HCT116 (cell line): ENCODE data around the gene ZBTB2. TPM values are rescaled to one million over a fixed set of nuclear protein-coding genes. Genes with fewer than 3 reads are reported as not detected.

ENCODE experiments used
- ATAC-seq: fragments of 200-7000 bp; cut with Tn5 transposase; 2 replicates; pipeline ENCODE4 v1.9.1; 2020; ENCODE audit warnings: mild to moderate bottlenecking, moderate library complexity
- BruUV-seq: library from RNA; stranded (reverse); fragments of 400-500 nt; replicated peaks from 2 replicates; lab custom pipeline; 2021; lab: Mats Ljungman, UMichigan
- CTCF ChIA-PET: fragments of 300-600 bp; sonication (Branson Sonifier 250); formaldehyde crosslinking; loops from one replicate; lab custom pipeline; 2021; ENCODE audit warnings: antibody characterized with exemption; lab: Charles Lee
- POLR2A ChIA-PET: fragments of 300-600, 350-600 bp; sonication (Branson Sonifier 250); formaldehyde crosslinking; loops from one replicate; lab custom pipeline; 2021; ENCODE audit warnings: antibody characterized with exemption; lab: Charles Lee
- RAD21 ChIA-PET, 2 experiments: fragments of 300-600 bp; sonication (Branson Sonifier 250); formaldehyde crosslinking; loops; one replicate each; lab custom pipeline; 2023; ENCODE audit warnings: low total read pairs in 2 of 2; ENCODE audit not compliant: uncharacterized antibody in 2 of 2, unreplicated experiment in 2 of 2, low non-redundant PET in 1 of 2; lab: Charles Lee
- DNase-seq: peaks from one replicate; pipeline ENCODE4 v3.0.0-alpha.2; 2010; ENCODE audit warnings: low read depth, low spot score
- H2AFZ ChIP-seq: fragments of 200-600 bp; shearing (Covaris generic), sonication (generic); 2 replicates; pipeline ENCODE4 v1.6.1; 2017; ENCODE audit warnings: low read depth, mixed run types, mixed read lengths, antibody characterized with exemption, low read length; ENCODE audit not compliant: poor library complexity, severe bottlenecking
- H3K27ac ChIP-seq: 2 replicates; pipeline ENCODE4 v1.5.1; 2012; ENCODE audit warnings: low read depth, low read length
- H3K27me3 ChIP-seq: fragments of 200-600 bp; sonication (generic); 2 replicates; pipeline ENCODE4 v1.6.1; 2016; ENCODE audit warnings: mixed run types, low read length, mixed read lengths; ENCODE audit not compliant: insufficient read depth
- H3K36me3 ChIP-seq, 2 experiments: fragments of 200-500 bp in 1 of 2; fragments of 200-600 bp in 1 of 2; sonication (Bioruptor generic) in 1 of 2; sonication (generic) in 1 of 2; 2 replicates each; pipeline versions ENCODE4 v1.5.1 to v1.6.1; 2014 to 2016; ENCODE audit warnings: low read length in 2 of 2, inconsistent platforms in 1 of 2, mixed read lengths in 1 of 2, mixed run types in 1 of 2; ENCODE audit not compliant: insufficient read depth in 2 of 2, control insufficient read depth in 1 of 2
- H3K4me1 ChIP-seq, 2 experiments: fragments of 200-600 bp in 1 of 2; sonication (generic) in 1 of 2; 2 replicates each; pipeline versions ENCODE4 v1.5.1 to v1.6.1; 2012 to 2017; ENCODE audit warnings: low read length in 2 of 2, inconsistent platforms in 1 of 2, mild to moderate bottlenecking in 1 of 2, mixed read lengths in 1 of 2, mixed run types in 1 of 2, moderate library complexity in 1 of 2; ENCODE audit not compliant: insufficient read depth in 2 of 2, control insufficient read depth in 1 of 2
- H3K4me2 ChIP-seq: fragments of 200-600 bp; sonication (generic); 2 replicates; pipeline ENCODE4 v1.6.1; 2017; ENCODE audit warnings: mixed run types, low read length, mixed read lengths
- H3K4me3 ChIP-seq, 2 experiments: fragments of 200-600 bp in 1 of 2; sonication (generic) in 1 of 2; replicated peaks in 1 of 2; 2 replicates each; pipeline ENCODE4 v1.5.1; 2011 to 2016; ENCODE audit warnings: low read length in 2 of 2, control low read depth in 1 of 2, low read depth in 1 of 2, mild to moderate bottlenecking in 1 of 2, mixed read lengths in 1 of 2, mixed run types in 1 of 2
- H3K79me2 ChIP-seq: fragments of 200-600 bp; sonication (generic); 2 replicates; pipeline ENCODE4 v1.6.1; 2017; ENCODE audit warnings: mild to moderate bottlenecking, mixed run types, low read length, moderate library complexity, mixed read lengths; ENCODE audit not compliant: insufficient read depth
- H3K9ac ChIP-seq: fragments of 200-600 bp; sonication (generic); 2 replicates; pipeline ENCODE4 v1.6.1; 2016; ENCODE audit warnings: low read length, mixed read lengths
- H3K9me2 ChIP-seq: fragments of 200-600 bp; sonication (generic), shearing (Covaris generic); 2 replicates; pipeline ENCODE4 v1.6.1; 2017; ENCODE audit warnings: mixed run types, mild to moderate bottlenecking, moderate library complexity; ENCODE audit not compliant: insufficient read depth
- H3K9me3 ChIP-seq, 2 experiments: fragments of 200-500 bp in 1 of 2; fragments of 200-600 bp in 1 of 2; sonication (Bioruptor generic) in 1 of 2; sonication (generic) in 1 of 2; 2 replicates each; pipeline ENCODE4 v1.6.1; 2014 to 2017; ENCODE audit warnings: low read length in 2 of 2, mixed read lengths in 2 of 2, inconsistent platforms in 1 of 2, low read depth in 1 of 2, mild to moderate bottlenecking in 1 of 2, mixed run types in 1 of 2, moderate library complexity in 1 of 2; ENCODE audit not compliant: control insufficient read depth in 1 of 2, insufficient read depth in 1 of 2
- H4K20me1 ChIP-seq: fragments of 200-600 bp; sonication (generic), shearing (Covaris generic); 2 replicates; pipeline ENCODE4 v1.6.1; 2017; ENCODE audit warnings: mixed run types, mild to moderate bottlenecking, moderate library complexity; ENCODE audit not compliant: insufficient read depth
- CBX3 ChIP-seq: IDR thresholded peaks from 2 replicates; pipeline ENCODE4 v1.6.1; 2012; ENCODE audit warnings: low read depth
- EZH2 ChIP-seq: fragments of 200-600 bp; sonication (generic); IDR thresholded peaks from 2 replicates; pipeline ENCODE4 v1.6.1; 2017; ENCODE audit warnings: antibody characterized with exemption, mixed run types
- EZH2phosphoT487 ChIP-seq: fragments of 200-600 bp; IDR thresholded peaks from 2 replicates; pipeline ENCODE4 v1.6.1; 2018; ENCODE audit warnings: antibody characterized with exemption, borderline replicate concordance
- FOSL1 ChIP-seq: IDR thresholded peaks from 2 replicates; pipeline ENCODE4 v1.6.1; 2012; ENCODE audit warnings: low read depth
- JUND ChIP-seq: IDR thresholded peaks from 2 replicates; pipeline ENCODE4 v1.6.1; 2012
- RAD21 ChIP-seq: IDR thresholded peaks from 2 replicates; pipeline ENCODE4 v1.6.1; 2012; ENCODE audit warnings: low read depth, mild to moderate bottlenecking
- SP1 ChIP-seq: IDR thresholded peaks from 2 replicates; pipeline ENCODE4 v1.6.1; 2012; ENCODE audit warnings: low read depth
- SRF ChIP-seq: IDR thresholded peaks from 2 replicates; pipeline ENCODE4 v1.6.1; 2012; ENCODE audit warnings: low read depth
- TCF7L2 ChIP-seq: IDR thresholded peaks from 2 replicates; pipeline ENCODE4 v1.7.0; 2011; ENCODE audit warnings: borderline replicate concordance, inconsistent platforms; ENCODE audit not compliant: insufficient read depth, insufficient read length; ENCODE audit errors: extremely low read depth
- ZFX ChIP-seq: fragments of 450-650 bp; IDR thresholded peaks from 2 replicates; pipeline ENCODE4 v1.6.1; 2017
- intact Hi-C: fragments of 100-400 bp; cut with micrococcal nuclease; formaldehyde crosslinking; loops from 2 replicates; pipeline ENCODE4 v1.10.0; 2022
- total RNA-seq: library from RNA; stranded (reverse); gene quantifications from one replicate; pipeline ENCODE4 v1.2.1, GENCODE V29; 2021; ENCODE audit not compliant: unreplicated experiment
- TF ChIP-seq, protein P1 (sequence below): IDR thresholded peaks from 2 replicates; pipeline ENCODE4 v1.6.1; 2012; ENCODE audit warnings: low read depth
- TF ChIP-seq, protein P2 (sequence below): IDR thresholded peaks from 2 replicates; pipeline ENCODE4 v1.6.1; 2012
- TF ChIP-seq, protein P3 (sequence below): IDR thresholded peaks from 2 replicates; pipeline ENCODE4 v1.6.1; 2011; ENCODE audit warnings: mild to moderate bottlenecking, low read length, moderate library complexity; ENCODE audit not compliant: insufficient replicate concordance; ENCODE audit errors: extremely low read depth
- TF ChIP-seq, protein P4 (sequence below): IDR thresholded peaks from 2 replicates; pipeline ENCODE4 v1.6.1; 2012
- TF ChIP-seq, protein P5 (sequence below), 3 experiments: fragments of 200-600 bp in 1 of 3; sonication (generic) in 1 of 3; IDR thresholded peaks in 2 of 3; conservative IDR thresholded peaks in 1 of 3; 2 replicates each; pipeline ENCODE4 v1.5.1; 2012 to 2017; ENCODE audit warnings: low read depth in 2 of 3, low read length in 2 of 3, antibody characterized with exemption in 1 of 3, borderline replicate concordance in 1 of 3, control low read depth in 1 of 3, mild to moderate bottlenecking in 1 of 3, mixed read lengths in 1 of 3, mixed run types in 1 of 3, moderate library complexity in 1 of 3; ENCODE audit not compliant: insufficient read depth in 1 of 3

ZBTB2 gene
- total RNA-seq, 1 experiment from 2014 or later: 12.5 TPM

DNA sequence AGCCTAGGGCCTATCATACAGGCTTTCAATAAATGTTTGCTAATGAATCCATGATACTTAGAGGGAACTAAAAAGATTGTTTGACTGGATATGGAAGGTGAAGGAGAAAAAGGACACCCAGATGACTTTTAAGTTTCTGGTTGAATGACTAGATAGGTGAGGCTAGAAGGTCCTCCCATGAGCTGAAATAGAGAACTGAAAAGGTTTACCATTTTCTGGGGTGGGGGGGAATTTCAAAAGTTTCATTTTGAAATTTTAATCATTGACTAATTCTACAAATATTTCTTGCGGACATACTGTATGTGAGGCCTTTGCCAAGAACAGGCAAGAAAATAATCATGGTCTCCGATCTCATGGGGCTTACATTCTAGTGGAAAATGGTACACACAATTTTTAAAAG lies 17.9 kb upstream of the ZBTB2 start:
- no TSS peak for BruUV-seq
- Histone ChIP-seq H3K9ac (no peak overlapping the region), H3K27ac (no peak overlapping the region), H2AFZ (no peak overlapping the region), H3K4me1 (peaks cover 3 to 4% of the 10 kb centered on the region in 2 experiments), H3K79me2 (0 out of 2 replicates have a peak, but pooled peaks cover 13% of the 10 kb centered on the region), H3K9me3 (no peaks in the 10 kb centered on the region), H3K4me2 (no peak overlapping the region), H3K9me2 (no peaks in the 10 kb centered on the region), H3K4me3 (no peak overlapping the region), H3K36me3 (peaks cover 4 to 26% of the 10 kb centered on the region in 2 experiments; a peak in 1 of 4 replicates), H3K27me3 (no peaks in the 10 kb centered on the region), H4K20me1 (no peaks in the 10 kb centered on the region; the same call in 1 of the 2 replicates)
- ATAC-seq (no peak), DNase-seq (no peak)
- CTCF ChIA-PET: no interaction called here
- TF ChIP-seq, protein P1, sequence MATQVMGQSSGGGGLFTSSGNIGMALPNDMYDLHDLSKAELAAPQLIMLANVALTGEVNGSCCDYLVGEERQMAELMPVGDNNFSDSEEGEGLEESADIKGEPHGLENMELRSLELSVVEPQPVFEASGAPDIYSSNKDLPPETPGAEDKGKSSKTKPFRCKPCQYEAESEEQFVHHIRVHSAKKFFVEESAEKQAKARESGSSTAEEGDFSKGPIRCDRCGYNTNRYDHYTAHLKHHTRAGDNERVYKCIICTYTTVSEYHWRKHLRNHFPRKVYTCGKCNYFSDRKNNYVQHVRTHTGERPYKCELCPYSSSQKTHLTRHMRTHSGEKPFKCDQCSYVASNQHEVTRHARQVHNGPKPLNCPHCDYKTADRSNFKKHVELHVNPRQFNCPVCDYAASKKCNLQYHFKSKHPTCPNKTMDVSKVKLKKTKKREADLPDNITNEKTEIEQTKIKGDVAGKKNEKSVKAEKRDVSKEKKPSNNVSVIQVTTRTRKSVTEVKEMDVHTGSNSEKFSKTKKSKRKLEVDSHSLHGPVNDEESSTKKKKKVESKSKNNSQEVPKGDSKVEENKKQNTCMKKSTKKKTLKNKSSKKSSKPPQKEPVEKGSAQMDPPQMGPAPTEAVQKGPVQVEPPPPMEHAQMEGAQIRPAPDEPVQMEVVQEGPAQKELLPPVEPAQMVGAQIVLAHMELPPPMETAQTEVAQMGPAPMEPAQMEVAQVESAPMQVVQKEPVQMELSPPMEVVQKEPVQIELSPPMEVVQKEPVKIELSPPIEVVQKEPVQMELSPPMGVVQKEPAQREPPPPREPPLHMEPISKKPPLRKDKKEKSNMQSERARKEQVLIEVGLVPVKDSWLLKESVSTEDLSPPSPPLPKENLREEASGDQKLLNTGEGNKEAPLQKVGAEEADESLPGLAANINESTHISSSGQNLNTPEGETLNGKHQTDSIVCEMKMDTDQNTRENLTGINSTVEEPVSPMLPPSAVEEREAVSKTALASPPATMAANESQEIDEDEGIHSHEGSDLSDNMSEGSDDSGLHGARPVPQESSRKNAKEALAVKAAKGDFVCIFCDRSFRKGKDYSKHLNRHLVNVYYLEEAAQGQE: no peak
- TF ChIP-seq, protein P2, sequence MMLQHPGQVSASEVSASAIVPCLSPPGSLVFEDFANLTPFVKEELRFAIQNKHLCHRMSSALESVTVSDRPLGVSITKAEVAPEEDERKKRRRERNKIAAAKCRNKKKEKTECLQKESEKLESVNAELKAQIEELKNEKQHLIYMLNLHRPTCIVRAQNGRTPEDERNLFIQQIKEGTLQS: no peak
- TF ChIP-seq EZH2phosphoT487: no peak
- TF ChIP-seq, protein P3, sequence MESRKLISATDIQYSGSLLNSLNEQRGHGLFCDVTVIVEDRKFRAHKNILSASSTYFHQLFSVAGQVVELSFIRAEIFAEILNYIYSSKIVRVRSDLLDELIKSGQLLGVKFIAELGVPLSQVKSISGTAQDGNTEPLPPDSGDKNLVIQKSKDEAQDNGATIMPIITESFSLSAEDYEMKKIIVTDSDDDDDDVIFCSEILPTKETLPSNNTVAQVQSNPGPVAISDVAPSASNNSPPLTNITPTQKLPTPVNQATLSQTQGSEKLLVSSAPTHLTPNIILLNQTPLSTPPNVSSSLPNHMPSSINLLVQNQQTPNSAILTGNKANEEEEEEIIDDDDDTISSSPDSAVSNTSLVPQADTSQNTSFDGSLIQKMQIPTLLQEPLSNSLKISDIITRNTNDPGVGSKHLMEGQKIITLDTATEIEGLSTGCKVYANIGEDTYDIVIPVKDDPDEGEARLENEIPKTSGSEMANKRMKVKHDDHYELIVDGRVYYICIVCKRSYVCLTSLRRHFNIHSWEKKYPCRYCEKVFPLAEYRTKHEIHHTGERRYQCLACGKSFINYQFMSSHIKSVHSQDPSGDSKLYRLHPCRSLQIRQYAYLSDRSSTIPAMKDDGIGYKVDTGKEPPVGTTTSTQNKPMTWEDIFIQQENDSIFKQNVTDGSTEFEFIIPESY: no peak
- no peak for TF ChIP-seq FOSL1
- no peak for TF ChIP-seq EZH2
- TF ChIP-seq, protein P4, sequence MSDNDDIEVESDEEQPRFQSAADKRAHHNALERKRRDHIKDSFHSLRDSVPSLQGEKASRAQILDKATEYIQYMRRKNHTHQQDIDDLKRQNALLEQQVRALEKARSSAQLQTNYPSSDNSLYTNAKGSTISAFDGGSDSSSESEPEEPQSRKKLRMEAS: no peak
- TF ChIP-seq SP1: no peak
- TF ChIP-seq CBX3: no peak
- no peak for TF ChIP-seq RAD21
- no peak for TF ChIP-seq ZFX
- no peak for TF ChIP-seq TCF7L2
- TF ChIP-seq, protein P5, sequence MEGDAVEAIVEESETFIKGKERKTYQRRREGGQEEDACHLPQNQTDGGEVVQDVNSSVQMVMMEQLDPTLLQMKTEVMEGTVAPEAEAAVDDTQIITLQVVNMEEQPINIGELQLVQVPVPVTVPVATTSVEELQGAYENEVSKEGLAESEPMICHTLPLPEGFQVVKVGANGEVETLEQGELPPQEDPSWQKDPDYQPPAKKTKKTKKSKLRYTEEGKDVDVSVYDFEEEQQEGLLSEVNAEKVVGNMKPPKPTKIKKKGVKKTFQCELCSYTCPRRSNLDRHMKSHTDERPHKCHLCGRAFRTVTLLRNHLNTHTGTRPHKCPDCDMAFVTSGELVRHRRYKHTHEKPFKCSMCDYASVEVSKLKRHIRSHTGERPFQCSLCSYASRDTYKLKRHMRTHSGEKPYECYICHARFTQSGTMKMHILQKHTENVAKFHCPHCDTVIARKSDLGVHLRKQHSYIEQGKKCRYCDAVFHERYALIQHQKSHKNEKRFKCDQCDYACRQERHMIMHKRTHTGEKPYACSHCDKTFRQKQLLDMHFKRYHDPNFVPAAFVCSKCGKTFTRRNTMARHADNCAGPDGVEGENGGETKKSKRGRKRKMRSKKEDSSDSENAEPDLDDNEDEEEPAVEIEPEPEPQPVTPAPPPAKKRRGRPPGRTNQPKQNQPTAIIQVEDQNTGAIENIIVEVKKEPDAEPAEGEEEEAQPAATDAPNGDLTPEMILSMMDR (IDR thresholded peaks at IDR 0.05 in 2 of 3, conservative IDR thresholded peaks at IDR 0.05 in 1 of 3; ENCODE audit: borderline replicate concordance in 1 of 3, insufficient read depth in 1 of 3, low read depth in 2 of 3, low read length in 2 of 3): no peak
- TF ChIP-seq SRF: no peak
- TF ChIP-seq JUND: no peak
- intact Hi-C loops: no loop called here
- POLR2A ChIA-PET: no interaction called here
- RAD21 ChIA-PET: no interaction called here
